B cell (primary cell): ENCODE measurements around the gene ARMC10. TPM values are rescaled to one million over a fixed set of nuclear protein-coding genes. Genes with fewer than 3 reads are reported as not detected.

ENCODE experiments used
- ATAC-seq: fragments of 200-7000 bp; cut with Tn5 transposase; one replicate; pipeline ENCODE4 v1.10.0; 2021; ENCODE audit warnings: low read depth, mild to moderate bottlenecking, moderate number of reproducible peaks, moderate library complexity
- CTCF ChIA-PET: fragments of 350-600 bp; sonication (Branson Sonifier 250); formaldehyde crosslinking; loops from one replicate; lab custom pipeline; 2021; ENCODE audit warnings: antibody characterized with exemption, inconsistent platforms; lab: Charles Lee
- POLR2A ChIA-PET: fragments of 350-600 bp; sonication (Branson Sonifier 250); formaldehyde crosslinking; loops from one replicate; lab custom pipeline; 2021; ENCODE audit warnings: antibody characterized with exemption; lab: Charles Lee
- DNase-seq: peaks from one replicate; pipeline ENCODE4 v3.0.0; 2013
- H2AFZ ChIP-seq: 2 replicates; pipeline ENCODE4 v1.6.1; 2012; ENCODE audit warnings: mild to moderate bottlenecking, low read depth, low read length; ENCODE audit not compliant: insufficient read depth, poor library complexity, severe bottlenecking
- H3K27ac ChIP-seq, 2 donors: 1 replicate in 1 of 2; 2 replicates in 1 of 2; pipeline ENCODE4 v1.5.1; 2012 to 2013; ENCODE audit warnings: low read length in 2 of 2, mild to moderate bottlenecking in 2 of 2, moderate library complexity in 1 of 2
- H3K27me3 ChIP-seq, 4 experiments: fragments of 200-600 bp in 1 of 4; sonication (generic) in 1 of 4; replicated peaks in 1 of 4; 1 replicate in 2 of 4; 2 replicates in 2 of 4; pipeline versions ENCODE4 v1.6.1 to v1.7.0; 2013 to 2016; ENCODE audit warnings: low read length in 3 of 4, mild to moderate bottlenecking in 2 of 4, mixed read lengths in 1 of 4, moderate library complexity in 1 of 4; ENCODE audit not compliant: insufficient read depth in 4 of 4, control insufficient read depth in 3 of 4; ENCODE audit errors: control extremely low read depth in 1 of 4
- H3K36me3 ChIP-seq, 2 experiments: replicated peaks in 1 of 2; 1 replicate in 1 of 2; 2 replicates in 1 of 2; pipeline versions ENCODE4 v1.6.1 to v1.7.1; 2013; ENCODE audit warnings: low read length in 1 of 2; ENCODE audit not compliant: insufficient read depth in 2 of 2, control insufficient read depth in 1 of 2; ENCODE audit errors: control extremely low read depth in 1 of 2, extremely low read depth in 1 of 2
- H3K4me1 ChIP-seq, 2 donors: fragments of 200-600 bp in 1 of 2; sonication (generic) in 1 of 2; 1 replicate in 1 of 2; 2 replicates in 1 of 2; pipeline versions ENCODE4 v1.5.1 to v1.6.1; 2013 to 2017; ENCODE audit warnings: low read length in 2 of 2; ENCODE audit not compliant: control insufficient read depth in 2 of 2, insufficient read depth in 2 of 2
- H3K4me2 ChIP-seq: replicated peaks from 2 replicates; pipeline ENCODE3; 2012; ENCODE audit warnings: mild to moderate bottlenecking, low read depth, low read length; ENCODE audit not compliant: poor library complexity, severe bottlenecking
- H3K4me3 ChIP-seq, 5 experiments: fragments of 200-600 bp in 1 of 5; sonication (generic) in 1 of 5; 1 replicate in 3 of 5; 2 replicates in 2 of 5; pipeline versions ENCODE4 v1.5.1 to v1.7.0; 2011 to 2016; ENCODE audit warnings: low read length in 4 of 5, mild to moderate bottlenecking in 4 of 5, low read depth in 2 of 5, control low read depth in 1 of 5, moderate library complexity in 1 of 5; ENCODE audit not compliant: insufficient read depth in 1 of 5; ENCODE audit errors: control extremely low read depth in 1 of 5, extremely low read depth in 1 of 5
- H3K79me2 ChIP-seq: fragments of 200-600 bp; sonication (generic); one replicate; pipeline ENCODE4 v1.6.0; 2016; ENCODE audit warnings: low read length; ENCODE audit not compliant: control insufficient read depth, insufficient read depth
- H3K9ac ChIP-seq: fragments of 200-600 bp; sonication (generic); 2 replicates; pipeline ENCODE4 v1.6.1; 2017; ENCODE audit warnings: mild to moderate bottlenecking, low read length, moderate library complexity
- H3K9me3 ChIP-seq, 3 donors: one replicate each; pipeline versions ENCODE4 v1.6.1 to v1.7.1; 2013; ENCODE audit warnings: low read length in 2 of 3; ENCODE audit not compliant: control insufficient read depth in 2 of 3, insufficient read depth in 1 of 3; ENCODE audit errors: control extremely low read depth in 1 of 3
- H4K20me1 ChIP-seq: 2 replicates; pipeline ENCODE4 v1.6.0; 2012; ENCODE audit warnings: mild to moderate bottlenecking, low read length; ENCODE audit not compliant: insufficient read depth, control insufficient read depth, poor library complexity, severe bottlenecking
- H3K27ac Mint-ChIP-seq: one replicate; pipeline ENCODE4 v1.8.0; 2021; ENCODE audit warnings: mixed read lengths
- H3K27me3 Mint-ChIP-seq: one replicate; pipeline ENCODE4 v1.8.0; 2021; ENCODE audit warnings: mixed read lengths
- H3K4me1 Mint-ChIP-seq: one replicate; pipeline ENCODE4 v1.8.0; 2021; ENCODE audit warnings: mixed read lengths
- H3K4me3 Mint-ChIP-seq: one replicate; pipeline ENCODE4 v1.8.0; 2021; ENCODE audit warnings: mixed read lengths
- H3K9me3 Mint-ChIP-seq: one replicate; pipeline ENCODE4 v1.8.0; 2022; ENCODE audit warnings: mixed read lengths; ENCODE audit not compliant: insufficient read depth
- CTCF ChIP-seq: fragments of 200-600 bp; IDR thresholded peaks from one replicate; pipeline ENCODE4 v1.8.0; 2022; ENCODE audit warnings: antibody characterized with exemption, mild to moderate bottlenecking
- EZH2 ChIP-seq: IDR thresholded peaks from 2 replicates; pipeline ENCODE4 v1.6.1; 2012; ENCODE audit warnings: borderline replicate concordance, low read depth, mild to moderate bottlenecking, moderate library complexity, low read length; ENCODE audit not compliant: insufficient read depth, poor library complexity, severe bottlenecking
- WGBS: methylation state at CpG from one replicate; pipeline ENCODE4 v1.1.5; 2013; ENCODE audit warnings: missing lambda C conversion rate; ENCODE audit not compliant: insufficient coverage; 5-methylcytosine and 5-hydroxymethylcytosine counted together
- intact Hi-C: fragments of 100-400 bp; cut with micrococcal nuclease; formaldehyde crosslinking; loops from one replicate; pipeline ENCODE4 v1.10.0; 2022
- polyA plus RNA-seq: library from polyadenylated mRNA; depleted of rRNA; stranded (reverse); fragments of >200 nt; gene quantifications from 2 replicates; pipeline ENCODE4 v1.2.3, GENCODE V29; 2012
- total RNA-seq, 2 donors: library from RNA; stranded (reverse); fragments of 120-200 nt in 1 of 2; gene quantifications; 1 replicate in 1 of 2; 2 replicates in 1 of 2; pipeline versions ENCODE4 v1.2.3 to v1.2.4, GENCODE V29; 2013 to 2022

The ARMC10 gene
- total and polyA plus RNA-seq, 2 donors (not counting 1 experiment from before 2014, with no cell fraction given): 7.3 to 24.2 TPM

DNA sequence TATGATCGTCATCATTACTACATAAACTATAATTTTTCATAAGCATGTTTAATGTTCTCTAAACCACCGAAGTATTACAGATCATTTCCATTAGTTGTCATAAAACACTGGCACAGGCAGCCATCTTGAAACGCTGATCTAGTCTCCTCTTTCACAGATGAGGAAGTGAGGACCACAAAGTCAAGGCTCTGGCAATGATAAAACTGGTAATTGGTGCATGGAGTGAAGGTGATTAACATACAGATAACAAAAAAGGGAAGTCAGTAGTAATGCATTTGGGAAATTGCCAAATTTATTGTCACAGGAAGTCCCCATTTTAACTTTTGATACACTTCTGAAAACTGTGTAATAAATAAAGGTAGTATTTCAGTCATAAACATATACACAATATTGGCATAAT is 49.6 kb upstream of the ARMC10 start:
- DNase-seq (peak; percentile 60), ATAC-seq (no peak)
- H4K20me1 ChIP-seq: no peaks in the 10 kb centered on the region
- no peaks in the 10 kb centered on the region for H3K79me2 ChIP-seq
- Mint-ChIP-seq H3K9me3 (peaks cover 4% of the 10 kb centered on the region), H3K27me3 (no peaks in the 10 kb centered on the region), H3K4me1 (peaks cover 6% of the 10 kb centered on the region), H3K27ac (peak overlapping the region; percentile 10), H3K4me3 (no peak overlapping the region)
- H3K4me3 ChIP-seq: no peak overlapping the region
- no peaks in the 10 kb centered on the region for H3K36me3 ChIP-seq
- no peaks in the 10 kb centered on the region for H3K27me3 ChIP-seq
- H3K27ac ChIP-seq: no peak overlapping the region
- no CpG with 5 or more reads among the region's 3 CpGs for WGBS
- peak overlapping the region; percentile 13 for H3K4me2 ChIP-seq
- H3K4me1 ChIP-seq: no peaks in the 10 kb centered on the region
- peaks cover 0 to 4% (median 0%) of the 10 kb centered on the region in 3 donors for H3K9me3 ChIP-seq
- H3K9ac ChIP-seq: no peak overlapping the region
- ChIA-PET CTCF (no interaction called here), POLR2A (no interaction called here)
- peak overlapping the region; percentile 50 for H2AFZ ChIP-seq
- intact Hi-C loops: no loop called here
- no peak for TF ChIP-seq EZH2
- TF ChIP-seq CTCF: no peak

DNA sequence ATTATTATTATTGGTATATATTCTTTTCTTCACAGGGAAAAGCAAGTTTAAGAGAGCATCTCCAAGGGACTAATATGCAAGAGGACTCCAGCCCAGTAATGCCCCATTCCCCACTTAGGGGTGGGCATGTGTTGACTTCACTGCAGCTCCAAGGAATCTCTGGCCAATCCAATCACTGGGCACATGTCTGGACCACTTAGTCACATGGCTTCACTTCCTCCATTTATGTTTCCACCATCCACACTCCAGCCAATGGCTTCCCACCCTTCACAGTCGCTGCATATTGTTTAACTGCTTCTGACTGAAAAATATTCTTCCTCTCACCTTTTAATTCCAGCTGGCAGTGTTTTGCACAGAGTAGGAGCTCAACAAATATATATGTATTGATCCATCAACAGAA is 43.9 kb upstream of the ARMC10 start:
- intact Hi-C loops: no loop called here
- no peaks in the 10 kb centered on the region for H3K4me1 ChIP-seq
- TF ChIP-seq EZH2 (no peak), CTCF (no peak)
- H3K4me2 ChIP-seq: no peak overlapping the region
- POLR2A ChIA-PET: no interaction called here
- H3K4me1 Mint-ChIP-seq: no peaks in the 10 kb centered on the region
- H3K36me3 ChIP-seq: no peaks in the 10 kb centered on the region
- H4K20me1 ChIP-seq: no peaks in the 10 kb centered on the region
- H3K9ac ChIP-seq: no peak overlapping the region
- H3K27ac Mint-ChIP-seq: no peak overlapping the region
- ATAC-seq (no peak), DNase-seq (no peak)
- no peaks in the 10 kb centered on the region for H3K9me3 Mint-ChIP-seq
- no CpG with 5 or more reads among the region's 1 CpG for WGBS
- CTCF ChIA-PET: no interaction called here
- no peak overlapping the region for H3K27ac ChIP-seq
- H3K4me3 Mint-ChIP-seq: no peak overlapping the region
- H3K9me3 ChIP-seq: no peaks in the 10 kb centered on the region
- H2AFZ ChIP-seq: no peak overlapping the region
- H3K27me3 ChIP-seq: no peaks in the 10 kb centered on the region
- H3K79me2 ChIP-seq: no peaks in the 10 kb centered on the region
- no peaks in the 10 kb centered on the region for H3K27me3 Mint-ChIP-seq
- H3K4me3 ChIP-seq: no peak overlapping the region
